Breast epithelium (tissue), 4 donors: Measurements from ENCODE around the gene AOAH. TPM values are rescaled to one million over a fixed set of nuclear protein-coding genes. Genes with fewer than 3 reads are reported as not detected.

ENCODE experiments used
- DNase-seq, 2 donors: peaks; one replicate each; pipeline ENCODE4 v3.0.0-alpha.2; 2019; ENCODE audit warnings: low spot score in 2 of 2
- H3K27ac ChIP-seq, 2 donors: fragments of 200-600 bp; sonication (generic) in 1 of 2; one replicate each; pipeline ENCODE4 v1.5.1; 2016 to 2019; ENCODE audit warnings: mild to moderate bottlenecking in 1 of 2
- H3K27me3 ChIP-seq, 2 donors: fragments of 200-600 bp; sonication (generic) in 1 of 2; one replicate each; pipeline versions ENCODE4 v1.5.1 to v1.6.0; 2017 to 2019; ENCODE audit warnings: control low read depth in 1 of 2, mild to moderate bottlenecking in 1 of 2
- H3K36me3 ChIP-seq: fragments of 200-600 bp; one replicate; pipeline ENCODE4 v1.5.1; 2019
- H3K4me1 ChIP-seq, 2 donors: fragments of 200-600 bp; sonication (generic); one replicate each; pipeline ENCODE4 v1.5.1; 2016 to 2019; ENCODE audit warnings: control low read depth in 1 of 2
- H3K4me3 ChIP-seq, 3 donors: fragments of 200-600 bp; sonication (generic); 1 replicate in 2 of 3; 2 replicates in 1 of 3; pipeline ENCODE4 v1.5.1; 2016 to 2019; ENCODE audit warnings: mild to moderate bottlenecking in 3 of 3, moderate library complexity in 2 of 3
- H3K9me3 ChIP-seq, 2 donors: fragments of 200-600 bp; sonication (generic) in 1 of 2; one replicate each; pipeline ENCODE4 v1.5.1; 2016 to 2019; ENCODE audit warnings: control low read depth in 1 of 2
- POLR2A ChIP-seq: fragments of 450-650 bp; IDR thresholded peaks from one replicate; pipeline ENCODE4 v1.6.1; 2016; ENCODE audit warnings: antibody characterized with exemption, mild to moderate bottlenecking, moderate library complexity
- POLR2AphosphoS5 ChIP-seq, 3 donors: sonication (generic); formaldehyde crosslinking; IDR thresholded peaks; one replicate each; pipeline ENCODE4 v1.6.1; 2017; ENCODE audit warnings: antibody characterized with exemption in 3 of 3
- intact Hi-C: fragments of 100-400 bp; cut with DNase I; formaldehyde crosslinking; loops from one replicate; pipeline ENCODE4 v1.15.1; 2023; ENCODE audit warnings: low total_unique reads
- total RNA-seq, 3 donors: library from RNA; depleted of rRNA; stranded (reverse); fragments of >200 nt; gene quantifications; one replicate each; pipeline ENCODE4 v1.1.0, GENCODE V29; 2016
- TF ChIP-seq, protein P1 (sequence below), 3 donors: fragments of 450-650 bp; IDR thresholded peaks; one replicate each; pipeline ENCODE4 v1.5.1; 2016 to 2017; ENCODE audit warnings: antibody characterized with exemption in 3 of 3, mild to moderate bottlenecking in 3 of 3, moderate library complexity in 3 of 3

AOAH gene
- total RNA-seq, 3 donors from 2014 or later, result 4.6 to 13.3 (median 10.8) TPM

DNA sequence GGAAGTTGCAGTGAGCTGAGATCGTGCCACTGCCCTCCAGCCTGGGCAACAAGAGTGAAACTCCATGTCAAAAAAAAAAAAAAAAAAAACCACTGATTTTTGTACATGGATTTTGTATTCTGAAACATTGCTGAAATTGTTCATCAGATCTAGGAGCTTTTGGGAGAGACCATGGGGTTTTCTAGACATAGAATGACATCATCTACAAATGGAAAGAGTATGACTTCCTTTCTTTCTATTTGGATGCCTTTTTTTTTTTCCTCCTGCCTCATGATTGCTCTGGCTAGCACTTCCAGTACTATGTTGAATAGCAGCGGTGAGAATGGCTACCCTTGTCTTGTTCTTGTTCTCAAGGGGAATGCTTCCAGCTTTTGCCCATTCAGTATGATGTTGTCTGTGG lies 245.5 kb downstream of the AOAH start:
- H3K9me3 ChIP-seq, result peaks cover 0 to 7% of the 10 kb centered on the region in 2 donors
- no peak overlapping the region for H3K4me3 ChIP-seq
- H3K27me3 ChIP-seq, result no peaks in the 10 kb centered on the region
- H3K36me3 ChIP-seq, result no peaks in the 10 kb centered on the region
- no peak for TF ChIP-seq POLR2A
- no peak for TF ChIP-seq POLR2AphosphoS5 (IDR thresholded peaks at IDR 0.05)
- TF ChIP-seq, protein P1, sequence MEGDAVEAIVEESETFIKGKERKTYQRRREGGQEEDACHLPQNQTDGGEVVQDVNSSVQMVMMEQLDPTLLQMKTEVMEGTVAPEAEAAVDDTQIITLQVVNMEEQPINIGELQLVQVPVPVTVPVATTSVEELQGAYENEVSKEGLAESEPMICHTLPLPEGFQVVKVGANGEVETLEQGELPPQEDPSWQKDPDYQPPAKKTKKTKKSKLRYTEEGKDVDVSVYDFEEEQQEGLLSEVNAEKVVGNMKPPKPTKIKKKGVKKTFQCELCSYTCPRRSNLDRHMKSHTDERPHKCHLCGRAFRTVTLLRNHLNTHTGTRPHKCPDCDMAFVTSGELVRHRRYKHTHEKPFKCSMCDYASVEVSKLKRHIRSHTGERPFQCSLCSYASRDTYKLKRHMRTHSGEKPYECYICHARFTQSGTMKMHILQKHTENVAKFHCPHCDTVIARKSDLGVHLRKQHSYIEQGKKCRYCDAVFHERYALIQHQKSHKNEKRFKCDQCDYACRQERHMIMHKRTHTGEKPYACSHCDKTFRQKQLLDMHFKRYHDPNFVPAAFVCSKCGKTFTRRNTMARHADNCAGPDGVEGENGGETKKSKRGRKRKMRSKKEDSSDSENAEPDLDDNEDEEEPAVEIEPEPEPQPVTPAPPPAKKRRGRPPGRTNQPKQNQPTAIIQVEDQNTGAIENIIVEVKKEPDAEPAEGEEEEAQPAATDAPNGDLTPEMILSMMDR (IDR thresholded peaks at IDR 0.05), result no peak
- no peaks in the 10 kb centered on the region for H3K4me1 ChIP-seq
- DNase-seq, result no peak
- no peak overlapping the region for H3K27ac ChIP-seq
- intact Hi-C loops, result no loop called here

DNA sequence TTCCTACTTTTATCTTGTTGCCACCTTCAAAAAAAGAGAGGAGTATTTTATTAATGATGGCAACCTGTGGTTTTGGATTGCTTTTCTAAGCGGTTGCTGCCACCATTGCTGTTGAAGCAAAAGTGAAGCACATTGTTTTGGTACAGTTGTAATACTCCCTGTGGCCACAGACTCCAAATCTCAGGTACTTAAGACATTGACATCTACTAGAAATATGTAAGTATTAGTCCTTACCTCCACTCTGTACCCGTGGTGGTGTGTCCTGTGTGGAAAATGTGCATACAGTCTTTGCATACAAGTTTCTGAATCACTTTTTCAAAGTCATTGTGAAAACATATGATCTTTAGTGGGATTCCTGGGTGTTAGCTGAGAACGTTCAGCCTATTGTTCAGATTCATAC lies 248.9 kb downstream of the AOAH start:
- DNase-seq, result no peak
- no peaks in the 10 kb centered on the region for H3K36me3 ChIP-seq
- TF ChIP-seq POLR2A (no peak), POLR2AphosphoS5 (IDR thresholded peaks at IDR 0.05) (no peak)
- TF ChIP-seq, protein P1 (IDR thresholded peaks at IDR 0.05), result no peak
- H3K4me3 ChIP-seq, result no peak overlapping the region
- intact Hi-C loops, result no loop called here
- no peaks in the 10 kb centered on the region for H3K4me1 ChIP-seq
- H3K27me3 ChIP-seq, result no peaks in the 10 kb centered on the region
- H3K27ac ChIP-seq, result no peak overlapping the region
- peaks cover 0 to 7% of the 10 kb centered on the region in 2 donors for H3K9me3 ChIP-seq

- Histone ChIP-seq H3K27me3 (no peaks in the 10 kb centered on the region), H3K4me3 (no peak overlapping the region), H3K36me3 (no peaks in the 10 kb centered on the region), H3K9me3 (peaks cover 0 to 7% of the 10 kb centered on the region in 2 donors), H3K4me1 (no peaks in the 10 kb centered on the region), H3K27ac (no peak overlapping the region)
- intact Hi-C loops, result no loop called here
- DNase-seq, result no peak
- no peak for TF ChIP-seq POLR2A
- TF ChIP-seq, protein P1 (IDR thresholded peaks at IDR 0.05), result no peak
- no peak for TF ChIP-seq POLR2AphosphoS5 (IDR thresholded peaks at IDR 0.05)
Observed at GRCh38 chr7:36475011-36475342, 249.3 kb downstream of the AOAH start.

GRCh38 chr7:36474283-36475010 lies 249.8 kb downstream of the AOAH start:
- intact Hi-C loops, result no loop called here
- TF ChIP-seq POLR2AphosphoS5 (IDR thresholded peaks at IDR 0.05) (no peak), POLR2A (no peak)
- TF ChIP-seq, protein P1 (IDR thresholded peaks at IDR 0.05), result no peak
- peaks cover 0 to 5% of the 10 kb centered on the region in 2 donors for H3K9me3 ChIP-seq
- H3K4me1 ChIP-seq, result no peaks in the 10 kb centered on the region
- no peaks in the 10 kb centered on the region for H3K36me3 ChIP-seq
- H3K4me3 ChIP-seq, result no peak overlapping the region
- no peaks in the 10 kb centered on the region for H3K27me3 ChIP-seq
- DNase-seq, result no peak
- no peak overlapping the region for H3K27ac ChIP-seq

GRCh38 chr7:36473454-36474282 lies 250.6 kb downstream of the AOAH start:
- intact Hi-C loops, result no loop called here
- Histone ChIP-seq H3K27ac (no peak overlapping the region), H3K4me1 (no peaks in the 10 kb centered on the region), H3K4me3 (no peak overlapping the region), H3K36me3 (no peaks in the 10 kb centered on the region), H3K27me3 (no peaks in the 10 kb centered on the region), H3K9me3 (no peaks in the 10 kb centered on the region)
- no peak for TF ChIP-seq POLR2A
- TF ChIP-seq, protein P1 (IDR thresholded peaks at IDR 0.05), result no peak
- no peak for TF ChIP-seq POLR2AphosphoS5 (IDR thresholded peaks at IDR 0.05)
- no peak for DNase-seq
